Measurements from ENCODE around the gene NAXD.
"Not testable (repeated sequence)": the region's sequence is repeated elsewhere in the genome, so short reads cannot be mapped to it uniquely, and the experiment has no call there.

Gene NAXD

GRCh38 chr13:110615322-110616102, at the start of gene NAXD:
Gene NAXD (plus strand): TSS chr13:110615545. CDS start chr13:110615602, 57 bp downstream.
- peak within 1 kb of the TSS; percentile 90 for H3K27ac ChIP-seq (ENCODE audit: low read depth, low read length)
- H3K4me3 ChIP-seq (ENCODE audit: low read depth in 1 of 2, low read length in 2 of 2): peak within 1 kb of the TSS; percentile 81 to 97
- peaks cover 48% of the 10 kb centered on the region for H3K4me1 ChIP-seq (ENCODE audit: insufficient read depth, low read length)
- H3K27me3 ChIP-seq (ENCODE audit: control insufficient read depth in 1 of 2, insufficient read depth in 2 of 2, low read length in 2 of 2): no peaks in the 10 kb centered on the region
- H3K36me3 ChIP-seq (ENCODE audit: insufficient read depth, low read length): no peaks in the 10 kb centered on the region
- peak within 1 kb of the TSS; percentile 91 for H3K9ac ChIP-seq (ENCODE audit: low read length)
- H3K9me3 ChIP-seq (ENCODE audit: low read length): no peaks in the 10 kb centered on the region

GRCh38 chr13:110566171-110566570, 49.2 kb upstream of the NAXD start:
- no peak overlapping the region for H3K9ac ChIP-seq (ENCODE audit: low read length)
- no peaks in the 10 kb centered on the region for H3K27me3 ChIP-seq (ENCODE audit: control insufficient read depth in 1 of 2, insufficient read depth in 2 of 2, low read length in 2 of 2)
- no peak overlapping the region for H3K27ac ChIP-seq (ENCODE audit: low read depth, low read length)
- H3K36me3 ChIP-seq (ENCODE audit: insufficient read depth, low read length): no peaks in the 10 kb centered on the region
- peaks cover 9% of the 10 kb centered on the region for H3K4me1 ChIP-seq (ENCODE audit: insufficient read depth, low read length)
- H3K9me3 ChIP-seq (ENCODE audit: low read length): no peaks in the 10 kb centered on the region
- H3K4me3 ChIP-seq (ENCODE audit: low read depth in 1 of 2, low read length in 2 of 2): no peak overlapping the region

DNA sequence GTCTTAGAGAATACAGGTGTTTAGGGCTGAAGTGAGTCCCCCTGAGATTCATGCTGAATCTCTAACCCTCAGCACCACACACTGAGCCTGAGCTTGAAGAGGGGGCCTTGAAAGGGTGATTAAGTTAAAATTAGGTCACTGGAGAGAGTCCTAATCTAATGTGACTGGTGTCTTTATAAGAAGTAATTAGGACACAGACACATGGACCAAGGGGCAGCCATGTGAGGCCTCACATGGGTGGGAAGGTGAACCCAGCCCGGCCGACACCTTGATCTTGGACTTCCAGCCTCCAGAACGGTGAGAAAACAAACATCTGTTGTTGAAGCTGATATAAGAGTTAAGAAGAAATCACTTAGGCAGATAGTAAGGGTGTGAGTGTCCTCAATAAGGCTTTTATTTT, 46.7 kb upstream of the NAXD start:
- Histone ChIP-seq H3K27me3 (ENCODE audit: control insufficient read depth in 1 of 2, insufficient read depth in 2 of 2, low read length in 2 of 2) (peaks cover 0 to 7% of the 10 kb centered on the region in 2 donors), H3K4me3 (ENCODE audit: low read depth in 1 of 2, low read length in 2 of 2) (no peak overlapping the region), H3K36me3 (ENCODE audit: insufficient read depth, low read length) (no peaks in the 10 kb centered on the region), H3K4me1 (ENCODE audit: insufficient read depth, low read length) (no peaks in the 10 kb centered on the region), H3K9ac (ENCODE audit: low read length) (no peak overlapping the region), H3K9me3 (ENCODE audit: low read length) (no peaks in the 10 kb centered on the region), H3K27ac (ENCODE audit: low read depth, low read length) (no peak overlapping the region)

- H3K27me3 ChIP-seq (ENCODE audit: control insufficient read depth in 1 of 2, insufficient read depth in 2 of 2, low read length in 2 of 2); H3K36me3 ChIP-seq (ENCODE audit: insufficient read depth, low read length); H3K4me3 ChIP-seq (ENCODE audit: low read depth in 1 of 2, low read length in 2 of 2); H3K9me3 ChIP-seq (ENCODE audit: low read length); H3K27ac ChIP-seq (ENCODE audit: low read depth, low read length); H3K4me1 ChIP-seq (ENCODE audit: insufficient read depth, low read length); H3K9ac ChIP-seq (ENCODE audit: low read length): not testable (repeated sequence)
These were observed 45.4 kb upstream of the NAXD start for GRCh38 chr13:110569962-110570361.

GRCh38 chr13:110570886-110571285, 44.5 kb upstream of the NAXD start:
- H3K27me3 ChIP-seq (ENCODE audit: control insufficient read depth in 1 of 2, insufficient read depth in 2 of 2, low read length in 2 of 2): peaks cover 7 to 8% of the 10 kb centered on the region in 2 donors
- no peak overlapping the region for H3K4me3 ChIP-seq (ENCODE audit: low read depth in 1 of 2, low read length in 2 of 2)
- H3K9me3 ChIP-seq (ENCODE audit: low read length): no peaks in the 10 kb centered on the region
- no peaks in the 10 kb centered on the region for H3K36me3 ChIP-seq (ENCODE audit: insufficient read depth, low read length)
- H3K4me1 ChIP-seq (ENCODE audit: insufficient read depth, low read length): no peaks in the 10 kb centered on the region
- H3K9ac ChIP-seq (ENCODE audit: low read length): no peak overlapping the region
- H3K27ac ChIP-seq (ENCODE audit: low read depth, low read length): no peak overlapping the region

DNA sequence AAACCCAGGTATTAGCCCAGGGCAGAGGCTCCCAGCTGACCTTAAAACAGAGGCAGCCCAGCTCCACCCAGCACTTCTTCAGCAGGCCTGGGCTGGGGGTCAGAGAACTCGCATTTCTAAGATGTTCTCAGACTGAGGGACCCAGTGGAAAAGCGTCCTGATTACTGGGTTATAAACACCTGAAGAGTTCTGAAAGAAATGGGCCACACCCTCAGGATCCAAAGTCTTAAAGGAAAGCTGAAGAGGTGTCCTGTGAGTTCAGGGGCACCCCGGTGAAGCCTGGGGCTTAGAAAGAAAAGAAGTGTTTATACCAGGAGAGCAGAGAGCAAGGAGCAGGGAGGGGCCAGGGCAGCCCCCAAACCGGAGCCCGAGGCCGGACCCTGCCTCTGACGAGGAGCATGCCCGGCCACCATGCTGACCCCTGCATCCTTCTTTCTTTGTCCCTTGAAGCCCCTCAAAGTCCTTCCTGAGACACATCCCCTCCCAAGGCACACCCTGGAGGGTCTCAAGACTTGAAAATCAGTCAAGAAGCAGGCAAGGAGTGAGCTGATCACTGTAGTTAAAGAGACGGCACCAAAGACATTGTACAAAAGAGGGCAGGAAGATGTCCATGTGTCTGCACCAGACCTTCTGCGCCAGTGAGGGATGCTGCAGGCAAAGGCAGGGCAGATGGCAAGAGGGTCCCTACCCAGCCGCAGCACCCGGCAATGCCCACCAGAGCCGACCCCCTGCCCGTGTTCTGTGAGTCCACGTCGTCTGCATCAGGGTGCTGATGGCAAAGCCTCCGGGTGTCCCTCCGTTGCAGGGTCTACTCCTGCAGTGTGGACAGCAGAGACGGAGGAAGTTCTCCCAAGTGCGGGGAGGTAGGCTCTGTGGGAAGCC, 43.2 kb upstream of the NAXD start:
- Histone ChIP-seq H3K27me3 (ENCODE audit: control insufficient read depth in 1 of 2, insufficient read depth in 2 of 2, low read length in 2 of 2) (peaks cover 7 to 8% of the 10 kb centered on the region in 2 donors), H3K4me3 (ENCODE audit: low read depth in 1 of 2, low read length in 2 of 2) (no peak overlapping the region), H3K4me1 (ENCODE audit: insufficient read depth, low read length) (no peaks in the 10 kb centered on the region), H3K36me3 (ENCODE audit: insufficient read depth, low read length) (no peaks in the 10 kb centered on the region), H3K9ac (ENCODE audit: low read length) (no peak overlapping the region), H3K9me3 (ENCODE audit: low read length) (no peaks in the 10 kb centered on the region), H3K27ac (ENCODE audit: low read depth, low read length) (no peak overlapping the region)

GRCh38 chr13:110572778-110573118, 42.6 kb upstream of the NAXD start:
- Histone ChIP-seq H3K9me3 (ENCODE audit: low read length) (no peaks in the 10 kb centered on the region), H3K36me3 (ENCODE audit: insufficient read depth, low read length) (no peaks in the 10 kb centered on the region), H3K4me1 (ENCODE audit: insufficient read depth, low read length) (no peaks in the 10 kb centered on the region), H3K4me3 (ENCODE audit: low read depth in 1 of 2, low read length in 2 of 2) (no peak overlapping the region), H3K27ac (ENCODE audit: low read depth, low read length) (no peak overlapping the region), H3K27me3 (ENCODE audit: control insufficient read depth in 1 of 2, insufficient read depth in 2 of 2, low read length in 2 of 2) (peaks cover 7 to 8% of the 10 kb centered on the region in 2 donors), H3K9ac (ENCODE audit: low read length) (no peak overlapping the region)

DNA sequence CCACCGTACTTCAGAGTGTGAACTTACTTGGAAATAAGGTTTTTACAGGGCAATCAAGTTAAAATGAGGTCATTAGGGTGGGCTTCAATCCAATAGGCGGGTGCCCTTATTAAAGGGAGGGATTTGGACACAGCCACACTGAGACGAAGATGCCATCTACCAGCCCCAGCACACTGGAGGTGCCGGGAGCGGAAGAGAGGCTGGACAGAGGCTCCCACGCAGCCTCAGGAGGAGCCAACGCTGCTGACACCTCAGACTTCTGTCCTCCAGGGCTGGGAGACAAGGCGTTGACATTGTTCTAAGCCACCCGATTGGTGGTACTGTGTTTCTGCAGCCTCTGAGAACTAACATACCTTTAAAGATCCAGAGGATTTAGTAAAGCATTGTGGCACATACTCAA, 41.2 kb upstream of the NAXD start:
- Histone ChIP-seq H3K9ac (ENCODE audit: low read length) (no peak overlapping the region), H3K4me1 (ENCODE audit: insufficient read depth, low read length) (no peaks in the 10 kb centered on the region), H3K36me3 (ENCODE audit: insufficient read depth, low read length) (no peaks in the 10 kb centered on the region), H3K4me3 (ENCODE audit: low read depth in 1 of 2, low read length in 2 of 2) (no peak overlapping the region), H3K9me3 (ENCODE audit: low read length) (no peaks in the 10 kb centered on the region), H3K27me3 (ENCODE audit: control insufficient read depth in 1 of 2, insufficient read depth in 2 of 2, low read length in 2 of 2) (peaks cover 7 to 8% of the 10 kb centered on the region in 2 donors), H3K27ac (ENCODE audit: low read depth, low read length) (no peak overlapping the region)

GRCh38 chr13:110575322-110576069, 39.8 kb upstream of the NAXD start:
- no peak overlapping the region for H3K4me3 ChIP-seq (ENCODE audit: low read depth in 1 of 2, low read length in 2 of 2)
- no peak overlapping the region for H3K9ac ChIP-seq (ENCODE audit: low read length)
- peaks cover 7 to 8% of the 10 kb centered on the region in 2 donors for H3K27me3 ChIP-seq (ENCODE audit: control insufficient read depth in 1 of 2, insufficient read depth in 2 of 2, low read length in 2 of 2)
- H3K9me3 ChIP-seq (ENCODE audit: low read length): no peaks in the 10 kb centered on the region
- H3K36me3 ChIP-seq (ENCODE audit: insufficient read depth, low read length): no peaks in the 10 kb centered on the region
- H3K27ac ChIP-seq (ENCODE audit: low read depth, low read length): no peak overlapping the region
- H3K4me1 ChIP-seq (ENCODE audit: insufficient read depth, low read length): no peaks in the 10 kb centered on the region

GRCh38 chr13:110576070-110576394, 39.3 kb upstream of the NAXD start:
- Histone ChIP-seq H3K9me3 (ENCODE audit: low read length) (no peaks in the 10 kb centered on the region), H3K4me3 (ENCODE audit: low read depth in 1 of 2, low read length in 2 of 2) (no peak overlapping the region), H3K36me3 (ENCODE audit: insufficient read depth, low read length) (no peaks in the 10 kb centered on the region), H3K4me1 (ENCODE audit: insufficient read depth, low read length) (no peaks in the 10 kb centered on the region), H3K9ac (ENCODE audit: low read length) (no peak overlapping the region), H3K27ac (ENCODE audit: low read depth, low read length) (no peak overlapping the region), H3K27me3 (ENCODE audit: control insufficient read depth in 1 of 2, insufficient read depth in 2 of 2, low read length in 2 of 2) (peaks cover 7 to 8% of the 10 kb centered on the region in 2 donors)

- Histone ChIP-seq H3K27ac (ENCODE audit: low read depth, low read length) (no peak overlapping the region), H3K4me3 (ENCODE audit: low read depth in 1 of 2, low read length in 2 of 2) (no peak overlapping the region), H3K27me3 (ENCODE audit: control insufficient read depth in 1 of 2, insufficient read depth in 2 of 2, low read length in 2 of 2) (peaks cover 7 to 8% of the 10 kb centered on the region in 2 donors), H3K4me1 (ENCODE audit: insufficient read depth, low read length) (no peaks in the 10 kb centered on the region), H3K9ac (ENCODE audit: low read length) (no peak overlapping the region), H3K9me3 (ENCODE audit: low read length) (no peaks in the 10 kb centered on the region), H3K36me3 (ENCODE audit: insufficient read depth, low read length) (no peaks in the 10 kb centered on the region)
These were observed 38.4 kb upstream of the NAXD start for GRCh38 chr13:110576736-110577476.
